ENCODE measurements around the gene CHRNA7.

The CHRNA7 gene

DNA sequence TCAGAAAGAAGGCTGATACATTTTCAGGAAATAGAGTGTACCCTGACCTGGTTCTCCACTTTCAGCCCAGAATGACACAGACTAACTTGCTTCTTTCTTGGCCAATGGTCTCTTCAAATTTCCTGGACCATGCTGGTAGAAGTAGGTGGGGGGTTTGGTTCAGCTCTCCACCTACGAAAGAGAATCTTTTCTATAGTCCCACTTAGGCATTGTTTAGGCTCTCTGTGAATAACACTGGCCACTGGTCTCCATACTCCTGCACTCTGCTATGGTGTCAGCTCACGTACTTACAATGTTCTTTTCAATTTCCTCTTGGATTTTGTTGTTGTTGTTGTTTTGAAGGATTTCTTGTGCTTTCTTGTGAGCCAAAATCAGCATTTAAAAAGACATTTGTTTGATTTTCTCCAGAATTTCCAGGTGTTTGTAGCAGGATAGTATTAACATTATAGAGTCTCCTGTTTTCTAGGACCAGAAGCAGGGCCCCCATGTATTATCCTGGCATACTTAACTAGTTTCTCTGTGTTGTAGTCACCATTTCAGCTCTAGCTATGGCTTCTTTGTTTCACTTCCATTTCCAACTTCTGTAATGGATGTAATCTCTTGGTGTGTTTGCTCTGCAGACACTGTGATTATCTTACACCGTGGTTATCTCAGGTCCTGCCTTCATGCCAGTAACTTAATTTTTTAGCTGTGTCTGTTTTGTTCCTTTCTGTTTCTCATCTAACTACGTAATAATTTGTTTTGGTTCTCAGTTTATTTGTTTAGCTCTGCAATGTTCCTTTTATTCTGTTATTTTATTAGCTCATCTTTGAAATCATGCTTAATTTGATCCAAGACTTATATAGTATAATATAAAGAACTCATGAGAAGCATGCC is 61.4 kb downstream of the CHRNA7 start:
- DNase-seq = no peak

DNA sequence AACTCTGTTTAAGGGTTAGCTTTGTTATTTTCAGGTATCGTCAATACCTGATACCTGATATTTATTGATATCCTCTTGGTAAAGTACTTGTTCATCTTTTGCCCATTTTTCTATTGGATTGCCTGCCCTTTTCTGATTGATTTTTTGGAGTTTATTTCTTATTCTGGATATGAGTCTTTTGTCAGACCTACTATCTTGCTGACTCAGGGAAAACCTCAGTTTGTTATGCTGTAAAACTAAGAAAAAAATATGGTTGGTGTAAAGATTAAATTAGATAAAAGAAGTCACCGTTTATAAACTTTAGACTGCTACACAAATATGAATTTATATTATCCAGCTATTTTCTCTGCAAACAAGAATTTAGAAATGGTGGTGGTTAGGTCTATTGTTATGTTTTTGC is 65.9 kb downstream of the CHRNA7 start:
- no peak for DNase-seq

DNA sequence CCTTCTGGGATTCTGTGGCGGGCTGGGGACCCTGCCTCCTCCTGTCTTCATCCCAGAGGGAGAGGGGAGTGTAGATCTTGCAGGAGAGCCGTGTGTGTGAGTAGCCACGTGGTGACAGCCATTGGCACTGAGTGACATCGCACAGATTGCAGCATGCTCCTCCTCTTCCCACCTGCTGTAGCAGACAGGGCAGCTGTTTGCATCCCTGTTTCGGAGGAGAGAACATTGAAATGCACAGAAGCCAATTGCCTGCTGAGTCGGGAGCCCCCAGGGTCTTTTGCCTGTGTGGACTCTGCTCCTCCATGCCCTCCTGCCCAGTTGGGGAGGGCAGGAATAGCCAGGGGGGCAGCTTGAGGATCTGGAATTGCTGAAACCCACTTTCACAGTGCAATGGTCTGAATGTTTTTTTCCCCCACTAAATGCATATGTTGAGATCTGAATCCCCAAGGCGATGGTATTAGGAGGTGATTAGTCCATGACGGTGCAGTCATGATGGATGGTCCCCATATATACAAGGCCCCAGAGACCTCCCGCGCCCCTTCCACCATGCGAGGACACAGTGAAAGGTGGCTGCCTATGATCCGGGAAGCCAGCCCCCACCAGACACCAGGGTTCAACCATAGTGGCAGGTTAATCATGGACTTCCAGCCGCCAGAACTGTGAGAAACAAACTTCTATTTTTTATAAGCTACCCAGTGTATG is 66.8 kb downstream of the CHRNA7 start:
- DNase-seq = no peak

DNA sequence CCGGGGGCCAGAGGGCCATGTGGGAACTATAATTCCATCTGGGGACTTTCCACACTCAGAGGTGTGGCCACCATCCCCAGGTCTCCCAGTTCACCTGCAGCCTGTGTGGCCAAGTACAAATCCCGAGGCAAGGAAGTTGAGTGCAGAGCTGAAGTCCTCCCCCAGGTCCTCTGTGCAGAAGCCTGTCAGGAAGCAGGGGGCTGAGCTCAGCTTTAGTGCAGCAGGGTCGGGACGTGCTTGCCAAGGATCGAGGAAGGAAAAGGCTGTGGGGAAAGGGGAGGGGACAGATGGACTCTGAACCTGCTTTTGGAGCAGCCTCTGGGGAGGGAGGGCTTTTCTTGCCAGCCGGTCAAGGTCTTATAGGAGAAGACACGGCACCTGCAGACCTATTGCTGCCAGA is 67.7 kb downstream of the CHRNA7 start:
- DNase-seq = no peak

DNA sequence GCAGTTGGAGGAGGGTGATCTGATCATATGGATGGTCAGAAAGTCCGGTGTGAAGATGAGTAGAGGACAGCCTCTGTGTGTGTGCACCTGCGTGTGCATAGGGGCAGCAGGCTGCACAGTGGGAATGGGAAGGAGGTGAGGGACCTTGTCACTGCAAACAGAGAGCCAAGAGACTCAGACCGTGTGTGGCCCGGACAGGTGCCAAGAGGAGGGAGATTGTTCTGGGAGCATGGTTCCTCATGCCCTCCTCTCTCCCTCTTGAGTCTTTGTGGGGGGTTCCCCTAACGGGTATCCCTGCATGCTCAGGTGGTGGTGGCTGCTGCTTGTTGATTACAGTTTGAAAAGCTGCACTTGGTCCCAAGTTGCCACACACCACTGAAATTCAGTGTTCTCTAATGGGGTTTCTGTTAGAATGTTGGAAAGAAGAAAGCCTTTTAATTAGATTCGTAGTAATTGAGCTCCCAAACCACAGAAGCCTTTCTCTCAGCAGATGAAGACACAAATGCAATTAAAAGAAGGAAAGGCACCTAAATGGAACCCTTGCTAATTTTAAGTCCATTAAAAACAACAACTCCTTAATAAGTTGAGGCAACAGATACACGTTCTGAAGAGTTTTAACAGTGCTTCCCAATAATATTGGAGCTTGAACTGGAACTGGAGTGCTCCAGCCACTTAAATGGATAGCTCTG is 68.9 kb downstream of the CHRNA7 start:
- DNase-seq = no peak

DNA sequence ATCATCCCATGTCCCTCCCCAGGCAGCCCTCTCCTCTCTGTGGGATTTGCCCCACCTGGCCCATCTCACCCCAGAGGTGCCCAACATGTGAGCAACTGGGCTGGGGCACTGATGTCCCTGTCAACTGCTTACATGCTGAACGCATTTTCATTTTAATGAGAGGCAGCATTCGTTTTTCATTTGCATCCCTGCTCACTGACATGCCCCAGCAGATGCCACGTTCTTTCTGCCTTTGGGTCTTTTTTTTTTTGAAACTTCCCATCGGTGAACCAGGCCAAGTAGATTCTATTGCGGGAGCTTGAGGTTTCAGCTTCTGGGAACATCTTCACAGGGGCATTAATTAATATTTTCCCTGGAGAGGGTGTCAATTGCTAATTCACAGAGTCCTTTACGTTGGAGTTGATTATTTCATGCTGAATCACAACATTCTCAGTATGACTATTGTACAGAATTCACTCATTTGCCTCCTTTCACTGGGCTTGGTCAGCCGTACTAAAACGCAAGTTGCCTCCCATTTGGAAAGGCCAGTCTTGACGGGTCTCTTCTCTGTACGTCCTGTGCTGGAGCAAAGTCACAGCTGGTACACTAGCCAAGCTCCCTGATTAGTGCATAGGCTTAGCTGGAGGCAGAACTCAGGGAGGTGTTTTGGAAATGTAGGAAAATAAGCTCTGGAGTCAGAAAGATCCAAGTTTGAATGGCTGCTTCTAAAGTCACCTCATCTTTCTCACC is 69.8 kb downstream of the CHRNA7 start:
- DNase-seq = no peak

DNA sequence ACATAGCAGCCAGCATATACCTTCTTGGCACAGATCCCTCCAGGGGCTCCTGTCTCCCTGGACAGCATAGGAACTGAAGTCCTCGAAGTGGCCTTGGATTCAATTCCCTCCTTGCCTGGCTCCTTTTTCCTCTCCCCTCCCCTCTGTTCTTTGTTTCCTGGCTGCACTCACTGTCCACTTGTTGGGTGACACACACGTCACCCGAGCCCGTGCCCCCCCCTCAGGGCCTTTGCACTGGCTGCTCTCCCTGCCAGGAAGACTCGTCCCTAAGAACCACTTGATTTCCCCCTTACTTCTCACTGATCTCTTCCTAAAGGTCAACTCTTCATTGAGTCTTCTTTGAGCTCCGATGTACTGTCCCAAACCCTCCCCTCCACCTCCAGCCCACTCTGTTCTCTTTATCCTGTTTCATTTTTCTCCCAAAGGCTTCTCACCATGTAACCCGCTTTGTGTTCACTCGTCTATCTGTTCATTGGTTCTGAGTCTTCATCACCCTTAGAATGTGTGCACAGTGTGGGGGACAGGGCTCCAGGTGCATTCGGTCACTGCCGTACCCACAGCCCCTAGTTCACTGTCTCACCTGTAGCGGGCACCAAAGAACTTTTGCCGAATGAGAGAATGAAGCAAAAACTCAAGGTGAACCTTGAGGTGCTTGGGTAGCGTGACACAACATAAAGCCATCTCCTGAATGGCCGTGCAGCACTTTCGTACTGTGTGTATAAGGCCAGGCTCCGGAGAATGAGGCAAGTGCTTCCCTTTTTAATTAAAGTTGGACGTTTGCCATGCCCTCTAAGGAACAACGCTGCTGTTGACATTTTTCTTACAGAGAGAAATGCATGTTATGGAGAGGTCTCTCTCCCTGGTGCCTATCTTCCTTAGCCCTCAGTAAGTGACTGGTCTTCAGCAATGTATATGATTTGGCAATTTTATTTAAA is 74.0 kb downstream of the CHRNA7 start:
- no peak for DNase-seq

DNA sequence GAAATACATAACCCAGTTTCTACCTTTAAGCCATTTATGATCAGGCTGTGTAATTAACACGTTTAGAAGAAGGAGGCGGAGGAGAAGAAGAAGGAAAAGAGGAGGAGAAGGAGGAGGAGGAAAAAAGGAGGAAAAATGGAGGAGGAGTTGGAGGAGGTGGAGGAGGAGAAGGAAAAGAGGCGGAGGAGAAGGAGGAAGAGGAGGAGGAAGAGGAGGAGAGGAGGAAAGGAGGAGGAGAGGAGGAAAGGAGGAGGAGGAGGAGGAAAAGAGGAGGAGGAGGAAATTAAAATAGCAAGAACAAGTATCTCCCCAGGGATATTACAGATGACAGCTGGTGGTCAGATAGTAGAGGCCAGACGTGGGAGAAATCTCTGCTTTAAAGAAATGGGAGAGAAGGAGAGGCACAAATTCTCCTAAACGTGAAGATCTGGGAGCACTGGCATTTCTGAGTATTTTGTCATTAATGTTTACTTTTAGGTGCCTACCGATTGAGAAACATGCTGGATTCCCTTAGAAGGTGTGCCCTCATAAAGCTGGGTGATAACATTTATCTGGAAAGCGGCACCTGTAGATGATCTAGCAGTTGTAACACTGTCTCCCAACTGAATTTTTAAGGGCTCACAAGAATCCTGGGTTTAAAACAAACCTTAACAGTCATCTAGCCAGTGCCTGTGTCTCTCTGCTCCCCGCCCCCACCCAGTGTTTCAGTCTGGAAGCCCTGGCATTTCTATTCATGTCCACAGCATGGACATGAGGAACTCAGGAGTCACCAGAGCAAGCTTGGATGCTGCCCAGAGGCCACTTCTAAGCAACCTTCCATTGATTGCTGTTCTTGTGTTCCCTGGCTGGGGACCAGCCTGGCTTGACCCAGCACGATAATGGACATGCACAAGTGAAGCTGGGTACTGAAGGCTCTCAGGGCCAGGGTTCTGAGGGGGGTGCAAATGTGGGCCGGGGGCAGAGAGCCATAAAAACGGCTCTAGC is 75.2 kb downstream of the CHRNA7 start:
- DNase-seq = no peak

DNA sequence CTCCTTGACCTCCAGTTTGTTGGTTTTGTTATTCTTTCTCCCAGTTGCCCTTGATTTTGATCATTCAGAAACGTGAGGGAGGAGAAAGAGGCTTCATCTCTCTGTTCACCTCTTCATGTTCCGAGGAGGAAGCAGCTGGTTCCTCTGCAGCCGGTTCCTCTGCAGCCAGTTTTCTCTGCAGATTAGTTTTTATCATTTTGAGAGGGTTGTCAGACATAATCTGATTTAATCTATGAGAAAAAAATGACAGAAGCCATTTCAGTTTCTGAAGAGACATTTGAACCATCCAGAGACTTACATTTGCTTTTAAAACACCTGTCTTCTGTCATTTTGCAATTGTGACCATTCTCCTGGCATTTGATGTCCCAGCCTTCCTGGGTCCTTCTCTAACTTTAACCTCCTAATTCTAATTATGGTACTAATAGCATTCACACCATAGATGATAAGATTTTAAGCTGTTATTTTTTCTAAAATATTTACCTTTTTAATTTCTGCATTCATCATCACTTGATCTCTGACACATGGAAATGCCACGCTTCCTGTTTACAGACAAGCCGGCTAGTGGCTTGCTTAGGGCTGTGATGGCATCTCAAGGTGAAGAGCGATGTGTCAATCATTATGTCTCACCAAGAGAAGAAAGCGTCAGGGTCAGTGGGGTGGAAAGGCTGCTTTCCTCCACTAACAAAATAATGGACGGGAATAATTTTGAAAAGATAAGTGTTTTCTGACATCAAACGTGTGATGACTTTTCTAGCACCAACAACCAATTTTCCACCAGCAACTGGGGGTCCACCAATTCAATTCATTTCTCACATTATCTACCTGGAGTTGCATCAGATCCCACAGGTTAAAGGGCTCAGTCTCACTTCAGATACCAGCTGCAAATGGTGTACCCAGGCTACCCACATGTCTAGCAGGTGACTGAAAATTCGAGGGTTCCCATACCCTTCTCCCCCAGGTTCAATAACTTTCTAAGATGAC is 76.4 kb downstream of the CHRNA7 start:
- no peak for DNase-seq

DNA sequence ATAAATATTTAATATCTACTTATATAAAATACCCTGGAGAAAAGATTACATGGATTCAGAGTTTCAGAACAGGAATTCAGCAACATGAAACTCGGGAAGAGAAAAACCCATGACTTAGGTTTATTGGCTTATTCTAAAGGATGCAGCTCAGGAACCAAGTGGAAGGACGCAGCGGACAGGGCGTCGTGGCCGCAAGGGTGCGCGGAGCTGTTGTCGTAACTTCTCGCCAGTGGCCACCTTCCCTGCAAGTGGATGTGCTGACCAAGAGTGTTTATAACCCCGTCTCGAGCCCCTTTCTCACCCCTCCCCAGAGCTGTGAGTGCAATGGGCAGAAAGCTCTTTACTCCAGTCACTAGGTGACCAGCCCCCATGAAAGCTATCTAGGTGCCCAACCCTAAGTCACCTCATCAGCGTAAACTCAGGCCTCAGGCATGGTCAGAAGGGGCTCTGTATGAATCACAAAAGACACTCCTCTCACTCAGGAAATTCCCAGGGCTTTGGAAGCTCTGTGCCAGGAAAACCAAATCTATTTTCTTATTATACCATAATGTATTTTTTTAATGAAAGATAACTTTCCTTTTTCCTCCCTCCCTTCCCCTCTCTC is 77.3 kb downstream of the CHRNA7 start:
- no peak for DNase-seq

DNA sequence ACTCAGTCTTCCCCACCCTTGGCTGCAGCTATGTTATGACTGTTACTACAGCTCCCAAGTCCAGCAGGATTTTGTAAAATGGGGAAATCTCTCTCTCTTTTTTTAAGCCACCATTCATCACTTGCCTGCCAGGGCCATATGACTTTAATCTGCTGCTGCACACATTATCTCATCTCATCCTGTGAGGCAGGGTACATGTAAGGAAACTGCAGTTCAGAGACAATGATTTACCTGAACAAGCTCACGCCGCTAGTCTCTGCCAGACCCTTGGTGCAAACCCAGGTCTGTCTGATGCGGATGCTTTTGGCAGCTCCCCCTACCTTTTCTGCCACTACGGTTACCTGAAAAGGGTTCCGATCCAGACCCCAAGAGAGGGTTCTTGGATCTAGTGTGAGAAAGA is 78.3 kb downstream of the CHRNA7 start:
- DNase-seq = no peak

DNA sequence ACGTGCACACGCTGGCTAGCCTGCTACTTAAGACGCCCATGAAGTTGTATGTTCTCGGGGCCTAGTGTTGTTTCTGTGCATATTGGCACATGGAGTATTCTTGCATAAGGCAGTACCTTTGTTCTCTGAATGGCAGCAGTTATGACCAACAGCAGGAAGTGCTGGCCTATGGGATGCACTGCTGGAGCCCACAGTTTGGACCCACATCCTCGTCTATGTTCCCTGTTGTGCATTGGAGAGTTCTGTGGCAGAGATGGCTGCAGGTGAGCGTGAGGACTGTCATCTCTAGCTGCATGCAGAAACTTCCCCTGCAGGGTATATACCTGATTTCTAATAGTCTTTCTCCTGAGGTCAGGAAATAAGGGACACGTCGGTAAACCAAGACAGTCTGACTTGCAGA is 81.8 kb downstream of the CHRNA7 start:
- no peak for DNase-seq

DNA sequence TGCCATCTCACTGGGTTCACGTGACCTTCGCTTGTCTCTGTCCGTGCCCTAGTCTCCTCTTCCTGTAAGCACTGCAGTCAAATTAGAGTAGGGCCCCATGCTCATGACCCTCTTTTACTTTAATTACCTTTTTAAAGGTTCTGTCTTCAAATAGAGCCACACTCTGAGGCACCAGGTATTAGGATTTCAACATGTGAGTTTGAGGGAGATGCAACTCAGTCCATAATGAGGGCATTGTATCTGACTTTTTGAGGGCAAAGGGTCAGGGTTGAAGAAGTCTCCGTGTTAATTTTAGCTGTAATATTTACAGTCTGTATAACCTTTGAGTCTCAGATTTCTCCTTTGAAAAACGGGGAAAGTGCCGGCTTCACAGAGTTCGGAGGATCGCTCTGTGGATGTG is 82.9 kb downstream of the CHRNA7 start:
- no peak for DNase-seq

DNA sequence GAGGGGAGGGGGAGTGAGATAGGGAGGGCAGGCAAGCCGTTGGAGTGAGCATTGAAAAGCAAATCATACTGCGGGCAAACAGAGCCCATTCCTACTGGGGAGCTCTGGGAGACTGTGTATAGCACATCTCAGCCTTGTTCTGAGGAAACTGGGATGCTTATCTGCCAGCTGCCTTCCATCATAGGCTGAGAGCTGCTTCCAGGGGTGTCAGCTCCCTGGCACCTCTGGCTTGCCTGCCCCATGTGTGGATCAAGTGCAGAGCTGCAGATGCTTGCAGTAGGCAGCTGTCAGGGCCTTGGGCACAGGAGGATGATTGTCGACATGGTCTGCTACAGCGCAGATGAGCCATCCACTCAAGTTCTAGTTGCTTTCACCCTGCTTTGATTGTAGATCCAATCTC is 86.8 kb downstream of the CHRNA7 start:
- DNase-seq = no peak

DNA sequence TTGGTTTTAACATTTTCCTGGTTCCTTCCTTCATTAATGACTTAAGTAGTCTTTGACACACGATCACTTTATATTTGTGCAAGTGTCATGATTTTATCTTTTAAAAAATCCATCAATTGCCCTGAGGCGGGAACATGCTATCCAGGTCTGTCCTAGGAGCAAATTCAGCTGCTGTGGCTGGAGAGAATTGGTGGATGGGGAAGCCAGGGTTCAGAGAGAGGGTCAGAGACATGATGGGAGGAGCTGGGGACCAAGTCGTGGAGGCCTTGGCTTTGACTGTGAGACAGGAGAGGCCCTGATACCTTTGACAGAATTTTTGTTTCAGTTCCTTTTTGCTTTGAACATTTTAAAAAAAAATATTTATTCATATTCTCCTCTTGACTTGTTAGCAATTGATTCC is 89.0 kb downstream of the CHRNA7 start:
- no peak for DNase-seq

DNA sequence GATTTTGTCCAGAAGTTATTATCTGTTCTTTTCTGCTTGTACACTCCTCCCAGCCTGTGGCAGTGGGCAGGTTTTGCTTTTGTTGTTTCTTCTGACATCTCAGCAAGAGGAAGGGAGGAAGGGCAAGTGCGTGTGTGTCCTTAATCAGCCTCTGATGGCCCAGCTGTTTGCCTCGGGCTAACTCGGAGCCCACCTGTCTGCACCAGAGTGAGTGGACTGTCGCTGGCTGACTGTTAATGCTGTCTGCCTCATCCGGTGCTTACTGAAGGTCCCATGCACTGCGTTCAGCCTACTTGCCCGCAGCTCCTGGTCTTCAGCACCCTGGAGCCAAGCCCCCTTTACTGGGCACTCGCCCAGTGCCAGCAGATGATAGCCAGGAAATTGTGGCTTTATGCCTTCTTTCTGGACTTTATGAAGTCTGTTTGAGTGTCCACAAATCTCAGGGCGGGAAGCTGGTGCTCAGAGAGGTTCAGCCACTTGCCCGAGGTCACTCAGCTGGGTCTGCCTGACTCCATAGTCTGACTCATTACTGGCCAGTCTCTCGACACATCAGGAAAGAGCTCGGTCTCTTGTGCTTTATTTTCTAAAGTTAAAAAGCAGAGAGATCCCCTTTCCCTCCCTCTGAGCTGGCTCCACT is 89.5 kb downstream of the CHRNA7 start:
- DNase-seq = no peak

DNA sequence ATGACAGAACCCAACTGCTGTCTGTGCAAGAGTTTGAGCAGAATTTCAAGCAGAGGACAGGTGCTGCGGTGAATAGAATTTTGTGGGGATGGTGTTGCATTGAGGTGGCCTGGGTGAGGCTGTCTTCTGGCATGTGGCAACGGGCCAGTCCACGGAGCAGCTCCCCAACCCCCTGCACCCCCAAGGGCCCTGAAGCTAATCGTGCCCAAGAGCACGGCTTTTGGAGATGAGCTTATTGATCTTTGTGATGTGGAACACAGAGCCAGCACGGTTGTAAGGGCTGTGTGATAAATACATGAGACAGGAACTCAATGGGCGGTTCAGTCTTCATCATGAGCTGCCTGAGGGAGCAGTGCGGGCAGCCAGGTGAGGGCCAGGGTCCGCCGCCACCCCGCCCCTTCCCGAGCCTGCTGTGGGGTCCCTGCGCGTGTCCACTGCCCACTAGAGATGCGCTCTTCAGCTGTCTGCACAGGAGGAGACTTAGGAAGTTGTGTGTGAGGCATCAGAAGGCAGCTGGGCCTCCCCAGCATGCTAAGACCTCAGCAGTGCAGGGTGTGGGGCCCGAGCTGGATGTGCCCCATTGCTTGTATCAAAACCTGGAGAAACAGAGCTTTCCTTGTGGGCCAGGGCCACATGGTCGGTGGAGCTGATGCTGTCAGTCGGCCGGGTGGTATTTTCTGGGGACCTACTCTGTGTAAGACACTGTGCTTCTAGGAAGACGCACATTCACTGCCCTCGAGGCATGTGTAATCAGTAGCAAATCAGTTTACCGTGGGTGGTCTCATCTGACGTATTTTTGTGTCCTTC is 90.5 kb downstream of the CHRNA7 start:
- no peak for DNase-seq

DNA sequence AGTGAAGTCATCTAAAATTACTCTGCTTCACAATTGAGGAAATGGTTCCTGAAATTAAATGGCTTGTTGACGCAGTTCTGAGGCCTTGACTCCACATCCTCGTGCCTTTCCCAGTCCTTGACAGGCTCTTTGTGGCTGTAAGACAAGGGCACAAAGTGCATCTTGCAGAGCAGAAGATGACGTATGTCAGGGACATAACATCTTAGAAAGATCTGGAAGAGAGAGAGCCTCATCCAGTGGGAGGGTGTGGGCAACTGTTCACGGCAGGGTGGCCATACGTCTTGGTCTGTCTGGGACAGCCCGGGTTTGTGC is 91.0 kb downstream of the CHRNA7 start:
- DNase-seq = no peak
